ENCODE measurements around the gene PHF21A. TPM values are rescaled to one million over a fixed set of nuclear protein-coding genes. Genes with fewer than 3 reads are reported as not detected.

PHF21A gene
- total and polyA plus RNA-seq, 4 donors: 3.6 to 8.5 (median 6.2) TPM

GRCh38 chr11:45945397-45945999, 175.8 kb downstream of the PHF21A start (continued):
- no peak for TF ChIP-seq REST (IDR thresholded peaks at IDR 0.05)

GRCh38 chr11:45942381-45942780, 178.9 kb downstream of the PHF21A start:
- no peak for TF ChIP-seq FOXA1 (IDR thresholded peaks at IDR 0.05)
- no peak for TF ChIP-seq HNF4G (IDR thresholded peaks at IDR 0.05)
- no peak for TF ChIP-seq FOXA2 (IDR thresholded peaks at IDR 0.05)
- no peak for TF ChIP-seq CTCF (IDR thresholded peaks at IDR 0.05; ENCODE audit: low read depth, low read length, missing input control)
- no peak for TF ChIP-seq NR2F2 (IDR thresholded peaks at IDR 0.05)
- TF ChIP-seq SP1 (IDR thresholded peaks at IDR 0.05): no peak
- peak in 1 of 2 donors; percentile 7 for TF ChIP-seq HNF4A (conservative IDR thresholded peaks at IDR 0.05)
- TF ChIP-seq REST (IDR thresholded peaks at IDR 0.05): no peak
- Histone ChIP-seq H3K9me3 (ENCODE audit: control insufficient read depth in 4 of 4, low read length in 3 of 4) (no peaks in the 10 kb centered on the region), H3K9ac (ENCODE audit: low read depth in 1 of 2, low read length in 2 of 2) (no peak overlapping the region), H3K27me3 (ENCODE audit: control insufficient read depth in 4 of 4, insufficient read depth in 4 of 4, low read length in 3 of 4) (no peaks in the 10 kb centered on the region), H3K4me3 (ENCODE audit: low read depth in 1 of 3, low read length in 3 of 3) (no peak overlapping the region), H3K4me1 (ENCODE audit: control insufficient read depth in 4 of 4, insufficient read depth in 4 of 4, low read length in 3 of 4) (peaks cover 0 to 16% (median 7%) of the 10 kb centered on the region in 4 donors), H3K27ac (ENCODE audit: low read depth in 1 of 2, low read length in 2 of 2) (no peak overlapping the region), H3K36me3 (ENCODE audit: control insufficient read depth in 4 of 4, insufficient read depth in 3 of 4, low read depth in 1 of 4, low read length in 3 of 4) (peaks cover 3 to 19% (median 9%) of the 10 kb centered on the region in 4 donors)
- 48% methylated on average over 4 of the region's 4 CpGs for WGBS
- no peak for DNase-seq (ENCODE audit: low spot score)

GRCh38 chr11:45941285-45941684, 180.0 kb downstream of the PHF21A start:
- Histone ChIP-seq H3K4me3 (ENCODE audit: low read depth in 1 of 3, low read length in 3 of 3) (no peak overlapping the region), H3K9ac (ENCODE audit: low read depth in 1 of 2, low read length in 2 of 2) (no peak overlapping the region), H3K9me3 (ENCODE audit: control insufficient read depth in 4 of 4, low read length in 3 of 4) (no peaks in the 10 kb centered on the region), H3K27ac (ENCODE audit: low read depth in 1 of 2, low read length in 2 of 2) (no peak overlapping the region), H3K27me3 (ENCODE audit: control insufficient read depth in 4 of 4, insufficient read depth in 4 of 4, low read length in 3 of 4) (no peaks in the 10 kb centered on the region), H3K36me3 (ENCODE audit: control insufficient read depth in 4 of 4, insufficient read depth in 3 of 4, low read depth in 1 of 4, low read length in 3 of 4) (peaks cover 3 to 16% (median 7%) of the 10 kb centered on the region in 4 donors), H3K4me1 (ENCODE audit: control insufficient read depth in 4 of 4, insufficient read depth in 4 of 4, low read length in 3 of 4) (peaks cover 0 to 16% (median 7%) of the 10 kb centered on the region in 4 donors)
- TF ChIP-seq CTCF (IDR thresholded peaks at IDR 0.05; ENCODE audit: low read depth, low read length, missing input control) (no peak), RAD21 (IDR thresholded peaks at IDR 0.05) (no peak), NR2F2 (IDR thresholded peaks at IDR 0.05) (no peak), FOXA2 (IDR thresholded peaks at IDR 0.05) (no peak), FOXA1 (IDR thresholded peaks at IDR 0.05) (no peak)
- TF ChIP-seq, protein P1, sequence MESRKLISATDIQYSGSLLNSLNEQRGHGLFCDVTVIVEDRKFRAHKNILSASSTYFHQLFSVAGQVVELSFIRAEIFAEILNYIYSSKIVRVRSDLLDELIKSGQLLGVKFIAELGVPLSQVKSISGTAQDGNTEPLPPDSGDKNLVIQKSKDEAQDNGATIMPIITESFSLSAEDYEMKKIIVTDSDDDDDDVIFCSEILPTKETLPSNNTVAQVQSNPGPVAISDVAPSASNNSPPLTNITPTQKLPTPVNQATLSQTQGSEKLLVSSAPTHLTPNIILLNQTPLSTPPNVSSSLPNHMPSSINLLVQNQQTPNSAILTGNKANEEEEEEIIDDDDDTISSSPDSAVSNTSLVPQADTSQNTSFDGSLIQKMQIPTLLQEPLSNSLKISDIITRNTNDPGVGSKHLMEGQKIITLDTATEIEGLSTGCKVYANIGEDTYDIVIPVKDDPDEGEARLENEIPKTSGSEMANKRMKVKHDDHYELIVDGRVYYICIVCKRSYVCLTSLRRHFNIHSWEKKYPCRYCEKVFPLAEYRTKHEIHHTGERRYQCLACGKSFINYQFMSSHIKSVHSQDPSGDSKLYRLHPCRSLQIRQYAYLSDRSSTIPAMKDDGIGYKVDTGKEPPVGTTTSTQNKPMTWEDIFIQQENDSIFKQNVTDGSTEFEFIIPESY (IDR thresholded peaks at IDR 0.05): no peak
- no peak for DNase-seq (ENCODE audit: low spot score)
- 96% methylated on average over 4 of the region's 4 CpGs for WGBS
